HL-60 (cell line): ENCODE data around the gene KAT6B.

Experiments used
- GABPA ChIP-seq: IDR thresholded peaks from 2 replicates; pipeline ENCODE4 v1.6.1; 2012; ENCODE audit warnings: low read depth
- POLR2AphosphoS5 ChIP-seq: IDR thresholded peaks from 2 replicates; pipeline ENCODE4 v1.6.1; 2012; ENCODE audit warnings: low read depth
- TF ChIP-seq, protein P1 (sequence below): IDR thresholded peaks from one replicate; pipeline ENCODE4 v1.5.1; 2011; ENCODE audit warnings: low read length, control low read depth, inconsistent platforms; ENCODE audit not compliant: insufficient read depth

DNA sequence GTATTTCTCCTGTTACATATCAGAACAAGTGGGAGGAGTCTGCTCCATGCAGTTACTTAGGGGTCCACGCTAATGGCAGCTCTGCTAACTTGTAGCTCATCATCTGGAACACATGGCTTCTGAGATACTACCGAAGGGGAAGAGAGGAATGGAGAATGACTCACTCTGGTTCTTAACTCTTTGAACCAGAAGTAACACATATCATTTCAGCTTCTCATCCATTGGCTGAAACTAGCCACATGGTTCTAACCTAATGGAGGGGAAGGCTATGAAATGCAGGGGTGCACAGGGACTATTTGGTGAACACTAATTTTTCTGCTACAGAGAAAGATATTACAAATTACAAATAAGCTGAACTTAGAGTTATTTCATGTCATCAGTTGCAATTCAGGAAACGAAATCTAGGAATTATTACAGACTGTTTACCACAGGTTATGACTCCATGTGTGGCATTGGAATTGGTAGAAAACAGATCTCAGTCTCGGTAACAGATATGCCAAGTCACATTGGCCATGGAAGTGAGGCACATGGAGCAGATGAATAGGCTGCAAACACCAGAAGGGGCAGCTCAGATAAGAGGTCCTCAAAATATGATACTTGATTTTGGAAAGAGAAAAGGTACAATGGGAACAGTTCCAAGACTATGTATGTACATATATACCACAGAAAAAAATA lies 9.4 kb upstream of the KAT6B start:
- TF ChIP-seq, protein P1, sequence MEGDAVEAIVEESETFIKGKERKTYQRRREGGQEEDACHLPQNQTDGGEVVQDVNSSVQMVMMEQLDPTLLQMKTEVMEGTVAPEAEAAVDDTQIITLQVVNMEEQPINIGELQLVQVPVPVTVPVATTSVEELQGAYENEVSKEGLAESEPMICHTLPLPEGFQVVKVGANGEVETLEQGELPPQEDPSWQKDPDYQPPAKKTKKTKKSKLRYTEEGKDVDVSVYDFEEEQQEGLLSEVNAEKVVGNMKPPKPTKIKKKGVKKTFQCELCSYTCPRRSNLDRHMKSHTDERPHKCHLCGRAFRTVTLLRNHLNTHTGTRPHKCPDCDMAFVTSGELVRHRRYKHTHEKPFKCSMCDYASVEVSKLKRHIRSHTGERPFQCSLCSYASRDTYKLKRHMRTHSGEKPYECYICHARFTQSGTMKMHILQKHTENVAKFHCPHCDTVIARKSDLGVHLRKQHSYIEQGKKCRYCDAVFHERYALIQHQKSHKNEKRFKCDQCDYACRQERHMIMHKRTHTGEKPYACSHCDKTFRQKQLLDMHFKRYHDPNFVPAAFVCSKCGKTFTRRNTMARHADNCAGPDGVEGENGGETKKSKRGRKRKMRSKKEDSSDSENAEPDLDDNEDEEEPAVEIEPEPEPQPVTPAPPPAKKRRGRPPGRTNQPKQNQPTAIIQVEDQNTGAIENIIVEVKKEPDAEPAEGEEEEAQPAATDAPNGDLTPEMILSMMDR: no peak
- TF ChIP-seq GABPA (no peak), POLR2AphosphoS5 (no peak)
